Liver (tissue), 9 donors: ENCODE measurements around the gene WNK1. TPM values are rescaled to one million over a fixed set of nuclear protein-coding genes. Genes with fewer than 3 reads are reported as not detected.

Experiments used
- DNase-seq: peaks from one replicate; pipeline ENCODE4 v3.0.0-alpha.2; 2017; ENCODE audit warnings: low spot score
- H3K27ac ChIP-seq, 2 donors: one replicate each; pipeline ENCODE4 v1.7.0; 2013; ENCODE audit warnings: inconsistent platforms in 2 of 2, low read length in 2 of 2, control low read depth in 1 of 2, low read depth in 1 of 2, mild to moderate bottlenecking in 1 of 2
- H3K27me3 ChIP-seq, 4 donors: one replicate each; pipeline versions ENCODE4 v1.6.1 to v1.7.0; 2013; ENCODE audit warnings: low read length in 3 of 4, inconsistent platforms in 1 of 4, mild to moderate bottlenecking in 1 of 4, moderate library complexity in 1 of 4; ENCODE audit not compliant: control insufficient read depth in 4 of 4, insufficient read depth in 4 of 4
- H3K36me3 ChIP-seq, 4 donors: one replicate each; pipeline versions ENCODE4 v1.6.1 to v1.7.0; 2013; ENCODE audit warnings: low read length in 3 of 4, mild to moderate bottlenecking in 3 of 4, low read depth in 1 of 4, moderate library complexity in 1 of 4; ENCODE audit not compliant: control insufficient read depth in 4 of 4, insufficient read depth in 3 of 4
- H3K4me1 ChIP-seq, 4 donors: one replicate each; pipeline versions ENCODE4 v1.6.1 to v1.7.0; 2013; ENCODE audit warnings: low read length in 3 of 4, mild to moderate bottlenecking in 3 of 4, moderate library complexity in 1 of 4; ENCODE audit not compliant: control insufficient read depth in 4 of 4, insufficient read depth in 4 of 4
- H3K4me3 ChIP-seq, 3 donors: one replicate each; pipeline versions ENCODE4 v1.6.1 to v1.7.0; 2013; ENCODE audit warnings: low read length in 3 of 3, control low read depth in 1 of 3, low read depth in 1 of 3, mild to moderate bottlenecking in 1 of 3
- H3K9ac ChIP-seq, 2 donors: one replicate each; pipeline ENCODE4 v1.7.0; 2013; ENCODE audit warnings: low read length in 2 of 2, mild to moderate bottlenecking in 2 of 2, moderate library complexity in 2 of 2, control low read depth in 1 of 2, low read depth in 1 of 2
- H3K9me3 ChIP-seq, 4 donors: one replicate each; pipeline versions ENCODE4 v1.6.1 to v1.7.0; 2013; ENCODE audit warnings: low read length in 3 of 4; ENCODE audit not compliant: control insufficient read depth in 4 of 4
- EGR1 ChIP-seq, 2 donors: IDR thresholded peaks; 2 replicates each; pipeline ENCODE4 v1.6.1; 2016 to 2018; ENCODE audit warnings: antibody characterized with exemption in 2 of 2, low read depth in 2 of 2
- GABPA ChIP-seq, 2 donors: IDR thresholded peaks in 1 of 2; conservative IDR thresholded peaks in 1 of 2; 2 replicates each; pipeline ENCODE4 v1.6.1; 2016; ENCODE audit warnings: antibody characterized with exemption in 2 of 2, mild to moderate bottlenecking in 1 of 2, moderate library complexity in 1 of 2
- HNF4A ChIP-seq, 2 donors: conservative IDR thresholded peaks; 2 replicates each; pipeline ENCODE4 v1.6.1; 2016; ENCODE audit warnings: antibody characterized with exemption in 2 of 2, mild to moderate bottlenecking in 2 of 2
- NR2F2 ChIP-seq: IDR thresholded peaks from 2 replicates; pipeline ENCODE4 v1.6.1; 2016; ENCODE audit warnings: antibody characterized with exemption
- RAD21 ChIP-seq, 2 donors: IDR thresholded peaks; 2 replicates each; pipeline ENCODE4 v1.6.1; 2016; ENCODE audit warnings: antibody characterized with exemption in 2 of 2, mild to moderate bottlenecking in 2 of 2
- SP1 ChIP-seq: IDR thresholded peaks from 2 replicates; pipeline ENCODE4 v1.6.1; 2018; ENCODE audit warnings: antibody characterized with exemption, mild to moderate bottlenecking
- TAF1 ChIP-seq: conservative IDR thresholded peaks from 2 replicates; pipeline ENCODE4 v1.6.1; 2016; ENCODE audit warnings: antibody characterized with exemption, mild to moderate bottlenecking
- YY1 ChIP-seq: IDR thresholded peaks from 2 replicates; pipeline ENCODE4 v1.6.1; 2016; ENCODE audit warnings: antibody characterized with exemption, mild to moderate bottlenecking
- WGBS: extraction: QIAGEN DNeasy Blood & Tissue Kit; methylation state at CpG from one replicate; pipeline ENCODE4 v1.1.7; 2013; 5-methylcytosine and 5-hydroxymethylcytosine counted together
- polyA plus RNA-seq, 2 donors: library from polyadenylated mRNA; stranded (reverse) in 1 of 2; unstranded in 1 of 2; fragments of 200-250 nt in 1 of 2; fragments of >200 nt in 1 of 2; fragmentation: Nextera tagmentation in 1 of 2; extraction: Ambion mirVana in 1 of 2; gene quantifications; one replicate each; pipeline versions ENCODE4 v1.2.1 to v1.2.3, GENCODE V29; 2013 to 2015
- total RNA-seq, 2 donors: library from RNA; depleted of rRNA; stranded (reverse); fragments of >200 nt; gene quantifications; one replicate each; pipeline ENCODE4 v1.2.3, GENCODE V29; 2014
- TF ChIP-seq, protein P1 (sequence below): fragments of 150-350 bp; IDR thresholded peaks from 2 replicates; pipeline ENCODE4 v1.5.1; 2017; ENCODE audit warnings: improper control_type of control experiment, low read depth, low read length; ENCODE audit not compliant: missing input control
- TF ChIP-seq, protein P2 (sequence below): IDR thresholded peaks from 2 replicates; pipeline ENCODE4 v1.6.1; 2016; ENCODE audit warnings: antibody characterized with exemption
- TF ChIP-seq, protein P3 (sequence below): IDR thresholded peaks from 2 replicates; pipeline ENCODE4 v1.6.1; 2016; ENCODE audit warnings: antibody characterized with exemption
- donor health status: healthy.
- donor health status: healthy.
- donor health status: healthy.
- donor health status: healthy.
- donor health status: healthy.

WNK1 gene
- total and polyA plus RNA-seq, 4 donors: 22.4 to 299 (median 53.8) TPM

DNA sequence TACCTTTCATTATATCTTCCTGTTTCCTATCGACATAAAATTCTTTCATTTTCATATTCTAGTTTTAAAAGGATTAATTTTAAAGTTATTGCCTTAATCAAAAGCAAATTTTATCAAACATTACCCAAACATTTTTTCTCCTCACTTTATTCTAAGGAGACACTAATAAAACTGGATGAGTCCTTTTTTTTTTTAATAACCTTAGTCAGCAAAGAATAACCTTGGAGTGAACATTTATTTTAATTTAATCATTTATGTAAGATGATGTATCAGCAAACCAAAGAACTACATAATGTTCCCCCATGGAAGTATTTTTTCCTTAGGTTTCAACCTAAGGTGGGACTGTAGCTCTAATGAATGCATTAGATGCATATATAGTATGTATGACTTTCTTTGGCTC is 113.2 kb downstream of the WNK1 start (continued):
- TF ChIP-seq, protein P1, sequence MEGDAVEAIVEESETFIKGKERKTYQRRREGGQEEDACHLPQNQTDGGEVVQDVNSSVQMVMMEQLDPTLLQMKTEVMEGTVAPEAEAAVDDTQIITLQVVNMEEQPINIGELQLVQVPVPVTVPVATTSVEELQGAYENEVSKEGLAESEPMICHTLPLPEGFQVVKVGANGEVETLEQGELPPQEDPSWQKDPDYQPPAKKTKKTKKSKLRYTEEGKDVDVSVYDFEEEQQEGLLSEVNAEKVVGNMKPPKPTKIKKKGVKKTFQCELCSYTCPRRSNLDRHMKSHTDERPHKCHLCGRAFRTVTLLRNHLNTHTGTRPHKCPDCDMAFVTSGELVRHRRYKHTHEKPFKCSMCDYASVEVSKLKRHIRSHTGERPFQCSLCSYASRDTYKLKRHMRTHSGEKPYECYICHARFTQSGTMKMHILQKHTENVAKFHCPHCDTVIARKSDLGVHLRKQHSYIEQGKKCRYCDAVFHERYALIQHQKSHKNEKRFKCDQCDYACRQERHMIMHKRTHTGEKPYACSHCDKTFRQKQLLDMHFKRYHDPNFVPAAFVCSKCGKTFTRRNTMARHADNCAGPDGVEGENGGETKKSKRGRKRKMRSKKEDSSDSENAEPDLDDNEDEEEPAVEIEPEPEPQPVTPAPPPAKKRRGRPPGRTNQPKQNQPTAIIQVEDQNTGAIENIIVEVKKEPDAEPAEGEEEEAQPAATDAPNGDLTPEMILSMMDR: no peak
- TF ChIP-seq NR2F2: no peak
- no peak for TF ChIP-seq HNF4A (conservative IDR thresholded peaks at IDR 0.05)
- TF ChIP-seq EGR1 (IDR thresholded peaks at IDR 0.05; ENCODE audit: low read depth in 2 of 2): no peak

DNA sequence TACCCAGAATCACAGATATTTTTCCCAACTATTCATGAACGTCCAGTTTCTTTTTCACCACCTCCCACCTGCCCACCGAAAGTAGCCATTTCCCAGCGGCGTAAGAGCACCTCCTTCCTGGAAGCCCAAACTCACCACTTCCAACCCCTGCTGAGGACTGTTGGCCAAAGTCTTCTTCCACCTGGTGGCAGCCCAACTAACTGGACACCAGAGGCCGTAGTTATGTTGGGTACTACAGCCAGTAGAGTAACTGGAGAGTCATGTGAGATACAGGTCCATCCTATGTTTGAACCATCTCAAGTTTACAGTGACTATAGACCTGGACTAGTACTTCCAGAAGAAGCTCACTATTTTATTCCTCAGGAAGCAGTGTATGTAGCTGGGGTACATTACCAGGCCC is 115.5 kb downstream of the WNK1 start:
- Histone ChIP-seq H3K27ac (no peak overlapping the region), H3K4me3 (no peak overlapping the region), H3K4me1 (peaks cover 0 to 2% (median 0%) of the 10 kb centered on the region in 4 donors), H3K36me3 (peaks cover 3 to 50% (median 29%) of the 10 kb centered on the region in 4 donors), H3K9ac (no peak overlapping the region), H3K27me3 (no peaks in the 10 kb centered on the region), H3K9me3 (no peaks in the 10 kb centered on the region)
- TF ChIP-seq, protein P2, sequence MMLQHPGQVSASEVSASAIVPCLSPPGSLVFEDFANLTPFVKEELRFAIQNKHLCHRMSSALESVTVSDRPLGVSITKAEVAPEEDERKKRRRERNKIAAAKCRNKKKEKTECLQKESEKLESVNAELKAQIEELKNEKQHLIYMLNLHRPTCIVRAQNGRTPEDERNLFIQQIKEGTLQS: no peak
- TF ChIP-seq, protein P3, sequence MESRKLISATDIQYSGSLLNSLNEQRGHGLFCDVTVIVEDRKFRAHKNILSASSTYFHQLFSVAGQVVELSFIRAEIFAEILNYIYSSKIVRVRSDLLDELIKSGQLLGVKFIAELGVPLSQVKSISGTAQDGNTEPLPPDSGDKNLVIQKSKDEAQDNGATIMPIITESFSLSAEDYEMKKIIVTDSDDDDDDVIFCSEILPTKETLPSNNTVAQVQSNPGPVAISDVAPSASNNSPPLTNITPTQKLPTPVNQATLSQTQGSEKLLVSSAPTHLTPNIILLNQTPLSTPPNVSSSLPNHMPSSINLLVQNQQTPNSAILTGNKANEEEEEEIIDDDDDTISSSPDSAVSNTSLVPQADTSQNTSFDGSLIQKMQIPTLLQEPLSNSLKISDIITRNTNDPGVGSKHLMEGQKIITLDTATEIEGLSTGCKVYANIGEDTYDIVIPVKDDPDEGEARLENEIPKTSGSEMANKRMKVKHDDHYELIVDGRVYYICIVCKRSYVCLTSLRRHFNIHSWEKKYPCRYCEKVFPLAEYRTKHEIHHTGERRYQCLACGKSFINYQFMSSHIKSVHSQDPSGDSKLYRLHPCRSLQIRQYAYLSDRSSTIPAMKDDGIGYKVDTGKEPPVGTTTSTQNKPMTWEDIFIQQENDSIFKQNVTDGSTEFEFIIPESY: no peak
- TF ChIP-seq YY1: no peak
- no peak for TF ChIP-seq TAF1
- no peak for TF ChIP-seq RAD21 (IDR thresholded peaks at IDR 0.05)
- no peak for TF ChIP-seq SP1
- no peak for TF ChIP-seq HNF4A (conservative IDR thresholded peaks at IDR 0.05)
- 97% methylated on average over 5 of the region's 5 CpGs for WGBS
- DNase-seq: no peak

DNA sequence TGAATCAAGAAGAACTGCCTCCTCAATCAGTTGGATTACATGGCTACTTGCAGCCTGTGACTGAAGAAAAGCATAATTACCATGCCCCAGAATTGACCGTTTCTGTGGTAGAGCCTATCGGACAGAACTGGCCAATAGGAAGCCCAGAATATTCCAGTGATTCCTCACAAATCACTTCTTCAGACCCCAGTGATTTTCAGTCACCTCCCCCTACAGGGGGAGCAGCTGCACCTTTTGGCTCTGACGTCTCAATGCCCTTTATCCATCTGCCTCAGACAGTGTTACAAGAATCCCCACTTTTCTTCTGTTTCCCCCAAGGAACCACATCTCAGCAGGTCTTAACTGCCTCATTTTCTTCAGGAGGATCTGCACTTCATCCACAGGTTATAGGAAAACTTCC is 116.3 kb downstream of the WNK1 start:
- Histone ChIP-seq H3K36me3 (peaks cover 3 to 50% (median 30%) of the 10 kb centered on the region in 4 donors), H3K4me3 (no peak overlapping the region), H3K27ac (no peak overlapping the region), H3K4me1 (peaks cover 0 to 2% (median 0%) of the 10 kb centered on the region in 4 donors), H3K9me3 (no peaks in the 10 kb centered on the region), H3K27me3 (no peaks in the 10 kb centered on the region), H3K9ac (no peak overlapping the region)
- no peak for DNase-seq
- no peak for TF ChIP-seq HNF4A (conservative IDR thresholded peaks at IDR 0.05)
- TF ChIP-seq GABPA (IDR thresholded peaks at IDR 0.05 in 1 of 2, conservative IDR thresholded peaks at IDR 0.05 in 1 of 2): no peak
- no peak for TF ChIP-seq EGR1 (IDR thresholded peaks at IDR 0.05; ENCODE audit: low read depth in 2 of 2)
- TF ChIP-seq, protein P2: no peak
- no peak for TF ChIP-seq NR2F2
- TF ChIP-seq, protein P3: no peak
- no peak for TF ChIP-seq RAD21 (IDR thresholded peaks at IDR 0.05)
- WGBS: 80% methylated on average over 3 of the region's 3 CpGs
